ENCODE data around the gene ARHGAP32.

- no peak for TF ChIP-seq POLR2A (IDR thresholded peaks at IDR 0.05)
- no peak for TF ChIP-seq CTCF (IDR thresholded peaks at IDR 0.05)
These were observed 260.5 kb downstream of the ARHGAP32 start for GRCh38 chr11:128931668-128932067.
